ENCODE measurements around the gene CPE.
A peak's percentile ranks its signal among the peaks of the same experiment; 100 is the strongest.

Gene CPE

GRCh38 chr4:165378398-165378744 is 437 bp upstream of the CPE start:
- Histone ChIP-seq H3K9ac (ENCODE audit: low read length) (no peak overlapping the region), H3K9me2 (replicated peaks; ENCODE audit: insufficient read depth, low read length) (no peaks in the 10 kb centered on the region), H2AFZ (ENCODE audit: low read length) (peak overlapping the region; percentile 41; the same call in 1 of the 2 replicates), H3K79me2 (ENCODE audit: low read length) (no peaks in the 10 kb centered on the region), H3K36me3 (replicated peaks; ENCODE audit: insufficient read depth, low read length) (no peaks in the 10 kb centered on the region), H3F3A (ENCODE audit: insufficient read depth, low read length) (no peaks in the 10 kb centered on the region), H3K27ac (ENCODE audit: low read length) (no peak overlapping the region), H3K27me3 (replicated peaks; ENCODE audit: insufficient read depth, low read length) (no peaks in the 10 kb centered on the region), H3K9me3 (replicated peaks; ENCODE audit: insufficient read depth, low read length) (no peaks in the 10 kb centered on the region), H3K4me2 (ENCODE audit: low read depth, low read length) (peak overlapping the region; percentile 57), H4K20me1 (ENCODE audit: insufficient read depth, low read length) (no peaks in the 10 kb centered on the region), H3K4me1 (ENCODE audit: low read length) (no peaks in the 10 kb centered on the region), H3K4me3 (ENCODE audit: low read length) (peak overlapping the region; percentile 41; the same call in 1 of the 2 replicates)
- TF ChIP-seq EZH2 (optimal IDR thresholded peaks at IDR 0.05; ENCODE audit: low read depth, low read length) (no peak), CTCF (IDR thresholded peaks at IDR 0.05; ENCODE audit: low read length) (no peak), EZH2phosphoT487 (IDR thresholded peaks at IDR 0.05; ENCODE audit: low read length) (no peak)
- no peak for DNase-seq

- Histone ChIP-seq H3K9me3 (replicated peaks; ENCODE audit: insufficient read depth, low read length) (no peaks in the 10 kb centered on the region), H3K79me2 (ENCODE audit: low read length) (no peaks in the 10 kb centered on the region), H3K27me3 (replicated peaks; ENCODE audit: insufficient read depth, low read length) (no peaks in the 10 kb centered on the region), H3K36me3 (replicated peaks; ENCODE audit: insufficient read depth, low read length) (no peaks in the 10 kb centered on the region), H3K4me1 (ENCODE audit: low read length) (no peaks in the 10 kb centered on the region), H3K27ac (ENCODE audit: low read length) (no peak overlapping the region), H3K4me2 (ENCODE audit: low read depth, low read length) (no peak overlapping the region), H3K9me2 (replicated peaks; ENCODE audit: insufficient read depth, low read length) (no peaks in the 10 kb centered on the region), H2AFZ (ENCODE audit: low read length) (no peak overlapping the region), H3K9ac (ENCODE audit: low read length) (no peak overlapping the region), H3K4me3 (ENCODE audit: low read length) (no peak overlapping the region), H4K20me1 (ENCODE audit: insufficient read depth, low read length) (no peaks in the 10 kb centered on the region), H3F3A (ENCODE audit: insufficient read depth, low read length) (no peaks in the 10 kb centered on the region)
- no peak for TF ChIP-seq EZH2 (optimal IDR thresholded peaks at IDR 0.05; ENCODE audit: low read depth, low read length)
- TF ChIP-seq EZH2phosphoT487 (IDR thresholded peaks at IDR 0.05; ENCODE audit: low read length), result no peak
- DNase-seq, result no peak
Observed at GRCh38 chr4:165379678-165380064, 863 bp downstream of the CPE start.

- Histone ChIP-seq H3K36me3 (replicated peaks; ENCODE audit: insufficient read depth, low read length) (no peaks in the 10 kb centered on the region), H4K20me1 (ENCODE audit: insufficient read depth, low read length) (no peaks in the 10 kb centered on the region), H2AFZ (ENCODE audit: low read length) (no peak overlapping the region), H3K9ac (ENCODE audit: low read length) (no peak overlapping the region), H3K4me2 (ENCODE audit: low read depth, low read length) (no peak overlapping the region), H3K9me3 (replicated peaks; ENCODE audit: insufficient read depth, low read length) (no peaks in the 10 kb centered on the region), H3K4me1 (ENCODE audit: low read length) (no peaks in the 10 kb centered on the region), H3K9me2 (replicated peaks; ENCODE audit: insufficient read depth, low read length) (no peaks in the 10 kb centered on the region), H3K4me3 (ENCODE audit: low read length) (no peak overlapping the region), H3F3A (ENCODE audit: insufficient read depth, low read length) (no peaks in the 10 kb centered on the region), H3K27ac (ENCODE audit: low read length) (no peak overlapping the region), H3K27me3 (replicated peaks; ENCODE audit: insufficient read depth, low read length) (no peaks in the 10 kb centered on the region), H3K79me2 (ENCODE audit: low read length) (no peaks in the 10 kb centered on the region)
- TF ChIP-seq EZH2phosphoT487 (IDR thresholded peaks at IDR 0.05; ENCODE audit: low read length) (no peak), EZH2 (optimal IDR thresholded peaks at IDR 0.05; ENCODE audit: low read depth, low read length) (no peak), CTCF (IDR thresholded peaks at IDR 0.05; ENCODE audit: low read length) (no peak)
- no peak for DNase-seq
Observed at GRCh38 chr4:165380805-165381204, 2.0 kb downstream of the CPE start.

- no peaks in the 10 kb centered on the region for H3F3A ChIP-seq (ENCODE audit: insufficient read depth, low read length)
- TF ChIP-seq EZH2phosphoT487 (IDR thresholded peaks at IDR 0.05; ENCODE audit: low read length), result no peak
- no peak for TF ChIP-seq CTCF (IDR thresholded peaks at IDR 0.05; ENCODE audit: low read length)
- H3K9me2 ChIP-seq (replicated peaks; ENCODE audit: insufficient read depth, low read length), result no peaks in the 10 kb centered on the region
- H4K20me1 ChIP-seq (ENCODE audit: insufficient read depth, low read length), result no peaks in the 10 kb centered on the region
- no peak overlapping the region for H2AFZ ChIP-seq (ENCODE audit: low read length)
- H3K27me3 ChIP-seq (replicated peaks; ENCODE audit: insufficient read depth, low read length), result no peaks in the 10 kb centered on the region
- H3K9ac ChIP-seq (ENCODE audit: low read length), result no peak overlapping the region
- H3K9me3 ChIP-seq (replicated peaks; ENCODE audit: insufficient read depth, low read length), result no peaks in the 10 kb centered on the region
- H3K79me2 ChIP-seq (ENCODE audit: low read length), result no peaks in the 10 kb centered on the region
- no peaks in the 10 kb centered on the region for H3K36me3 ChIP-seq (replicated peaks; ENCODE audit: insufficient read depth, low read length)
- H3K4me3 ChIP-seq (ENCODE audit: low read length), result no peak overlapping the region
- no peaks in the 10 kb centered on the region for H3K4me1 ChIP-seq (ENCODE audit: low read length)
- no peak overlapping the region for H3K4me2 ChIP-seq (ENCODE audit: low read depth, low read length)
- no peak overlapping the region for H3K27ac ChIP-seq (ENCODE audit: low read length)
- no peak for DNase-seq
Observed at GRCh38 chr4:165381821-165382373, 3.1 kb downstream of the CPE start.
